ENCODE results near the gene DNAH6.

GRCh38 chr2:84807063-84807485, 290.8 kb downstream of the DNAH6 start:
- TF ChIP-seq REST (IDR thresholded peaks at IDR 0.05; ENCODE audit: low read depth, low read length), result no peak
- no peak for TF ChIP-seq POLR2A (IDR thresholded peaks at IDR 0.05; ENCODE audit: low read depth, low read length)

Data from GM12878 (cell line).